ENCODE results near the gene IRF2BP2. TPM values are rescaled to one million over a fixed set of nuclear protein-coding genes. Genes with fewer than 3 reads are reported as not detected.

Gene IRF2BP2
- total and polyA plus RNA-seq, 2 of the 13 experiments (the other 11 are each of a cell fraction or from before 2014, with no cell fraction given), result 140 to 147 TPM

DNA sequence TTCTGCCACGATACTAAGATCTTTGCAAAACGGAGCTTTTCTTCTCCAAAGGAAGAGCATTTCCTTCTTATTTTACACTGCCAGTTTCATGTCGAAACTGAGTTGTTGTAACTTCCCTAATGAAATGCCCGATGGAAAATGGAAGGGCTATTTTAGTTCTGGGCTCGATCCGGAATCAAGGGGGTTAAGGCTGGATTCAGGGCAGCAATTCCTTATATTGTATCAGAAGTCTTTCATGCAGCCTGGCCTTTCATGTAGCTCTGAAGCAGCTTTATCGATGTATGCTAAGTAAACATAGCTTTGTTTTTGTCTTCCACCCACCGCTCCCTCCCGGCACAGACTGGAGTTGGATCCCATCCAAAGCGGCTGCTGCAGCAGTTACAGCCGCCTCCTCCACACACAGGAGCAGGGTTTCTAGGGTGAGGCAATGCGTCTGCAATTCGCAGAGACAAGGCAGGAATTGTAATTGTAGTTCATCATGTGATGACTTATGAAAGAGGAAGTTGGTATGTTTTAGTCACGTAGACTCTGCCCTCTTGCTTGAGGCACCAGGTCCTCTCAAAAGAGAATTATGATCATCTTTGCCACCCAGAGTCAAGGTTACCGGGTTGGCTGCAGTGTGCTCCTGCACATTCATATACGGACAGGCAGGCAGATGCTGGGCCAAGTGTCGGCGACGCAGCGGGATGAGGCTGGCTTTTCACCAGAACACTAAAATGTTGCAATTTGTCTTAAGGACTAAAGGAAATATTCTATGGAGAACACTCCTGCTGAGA is 2.6 kb upstream of the IRF2BP2 start:
- peaks cover 66% of the 10 kb centered on the region for H3K4me1 ChIP-seq (ENCODE audit: insufficient read depth, low read length)
- peak; percentile 100 for DNase-seq (ENCODE audit: low spot score)
- intact Hi-C loops (cut with micrococcal nuclease; ENCODE audit: unreplicated experiment), result loop anchor here (1.0 to 5.0 kb wide), 13 partner anchors 9 to 470 kb away; no protein-coding TSS in a partner anchor
- BruUV-seq (replicated peaks), result no TSS peak
- H4K20me1 ChIP-seq (ENCODE audit: insufficient read depth, low read length), result no peaks in the 10 kb centered on the region
- peak overlapping the region; percentile 42 to 71 (median 49); a peak in 5 of 6 replicates for H3K4me3 ChIP-seq (replicated peaks in 1 of 3; ENCODE audit: insufficient read depth in 1 of 3, low read depth in 2 of 3, low read length in 3 of 3)
- CTCF ChIA-PET (ENCODE audit: low intra/inter-chr PET ratio, low total read pairs), result no interaction called here
- peak overlapping the region; percentile 98 for H3K9ac ChIP-seq (ENCODE audit: insufficient read depth, low read depth, low read length)
- peak overlapping the region; percentile 99 for H3K4me2 ChIP-seq (ENCODE audit: low read depth, low read length)
- peak; percentile 94 for FAIRE-seq
- peak; percentile 59 for ATAC-seq
- no peaks in the 10 kb centered on the region; a peak in 1 of 5 replicates for H3K27me3 ChIP-seq (ENCODE audit: control insufficient read depth in 1 of 2, insufficient read depth in 2 of 2, low read length in 2 of 2)
- H3K27ac ChIP-seq (ENCODE audit: extremely low read length, insufficient read depth, low read length), result peak overlapping the region; percentile 99
- in situ Hi-C loops (cut with HindIII; ENCODE audit: extremely low pct_ligation_motif_present, low pct_unique_long_range_greater_than_20kb), result loop anchor here (5.0 kb wide), 4 partner anchors 105 to 460 kb away; no protein-coding TSS in a partner anchor
- H2AFZ ChIP-seq (ENCODE audit: low read length), result no peak overlapping the region
- H3K79me2 ChIP-seq (ENCODE audit: insufficient read depth, low read length), result peaks cover 14% of the 10 kb centered on the region
- H3K36me3 ChIP-seq (replicated peaks in 1 of 2; ENCODE audit: control insufficient read depth in 1 of 2, insufficient read depth in 2 of 2, low read length in 2 of 2), result peaks cover 0 to 1% of the 10 kb centered on the region in 2 experiments; a peak in 3 of 5 replicates
- no peaks in the 10 kb centered on the region for H3K9me3 ChIP-seq (ENCODE audit: low read length)
- 0% methylated on average over 20 of the region's 20 CpGs for WGBS (ENCODE audit: low lambda C conversion rate)
- POLR2A ChIA-PET, result interaction anchor here (0.6 to 9.7 kb wide), 60 partner anchors 8 to 473 kb away, joined by 3 to 1137 read pairs (median 11); no protein-coding TSS in a partner anchor
- TF ChIP-seq ZNF17 (CRISPR knock-in tag; IDR thresholded peaks at IDR 0.05) (no peak), ZSCAN25 (CRISPR knock-in tag; IDR thresholded peaks at IDR 0.05) (peak; percentile 72; the same call in 1 of the 2 replicates), KDM2A (CRISPR knock-in tag; IDR thresholded peaks at IDR 0.05; ENCODE audit: borderline replicate concordance, low read depth) (peak; percentile 90), PPARG (CRISPR knock-in tag; conservative IDR thresholded peaks at IDR 0.05) (peak; percentile 81), SATB2 (CRISPR knock-in tag; IDR thresholded peaks at IDR 0.05) (no peak), ATF7 (IDR thresholded peaks at IDR 0.05) (peak; percentile 78), ATF7 (CRISPR knock-in tag; IDR thresholded peaks at IDR 0.05) (peak; percentile 94), MIER3 (CRISPR knock-in tag; IDR thresholded peaks at IDR 0.05; ENCODE audit: borderline replicate concordance) (peak; percentile 99; the same call in 1 of the 2 replicates), NCOR1 (IDR thresholded peaks at IDR 0.05; ENCODE audit: borderline replicate concordance, low read length) (peak; percentile 99), MLXIP (CRISPR knock-in tag; IDR thresholded peaks at IDR 0.05; ENCODE audit: borderline replicate concordance) (no peak), MED1 (CRISPR knock-in tag; IDR thresholded peaks at IDR 0.05) (peak; percentile 100), FOXA3 (CRISPR knock-in tag; IDR thresholded peaks at IDR 0.05) (peak; percentile 99), SPEN (CRISPR knock-in tag; IDR thresholded peaks at IDR 0.05; ENCODE audit: low read depth) (peak; percentile 77), FOXK2 (IDR thresholded peaks at IDR 0.05) (peak; percentile 77; the same call in 1 of the 2 replicates), KAT7 (CRISPR knock-in tag; IDR thresholded peaks at IDR 0.05; ENCODE audit: borderline replicate concordance) (0 out of 2 replicates have a peak, but pooled peaks have one; percentile 28), STAG1 (CRISPR knock-in tag; IDR thresholded peaks at IDR 0.05) (peak; percentile 62)
- TF ChIP-seq, protein P1, sequence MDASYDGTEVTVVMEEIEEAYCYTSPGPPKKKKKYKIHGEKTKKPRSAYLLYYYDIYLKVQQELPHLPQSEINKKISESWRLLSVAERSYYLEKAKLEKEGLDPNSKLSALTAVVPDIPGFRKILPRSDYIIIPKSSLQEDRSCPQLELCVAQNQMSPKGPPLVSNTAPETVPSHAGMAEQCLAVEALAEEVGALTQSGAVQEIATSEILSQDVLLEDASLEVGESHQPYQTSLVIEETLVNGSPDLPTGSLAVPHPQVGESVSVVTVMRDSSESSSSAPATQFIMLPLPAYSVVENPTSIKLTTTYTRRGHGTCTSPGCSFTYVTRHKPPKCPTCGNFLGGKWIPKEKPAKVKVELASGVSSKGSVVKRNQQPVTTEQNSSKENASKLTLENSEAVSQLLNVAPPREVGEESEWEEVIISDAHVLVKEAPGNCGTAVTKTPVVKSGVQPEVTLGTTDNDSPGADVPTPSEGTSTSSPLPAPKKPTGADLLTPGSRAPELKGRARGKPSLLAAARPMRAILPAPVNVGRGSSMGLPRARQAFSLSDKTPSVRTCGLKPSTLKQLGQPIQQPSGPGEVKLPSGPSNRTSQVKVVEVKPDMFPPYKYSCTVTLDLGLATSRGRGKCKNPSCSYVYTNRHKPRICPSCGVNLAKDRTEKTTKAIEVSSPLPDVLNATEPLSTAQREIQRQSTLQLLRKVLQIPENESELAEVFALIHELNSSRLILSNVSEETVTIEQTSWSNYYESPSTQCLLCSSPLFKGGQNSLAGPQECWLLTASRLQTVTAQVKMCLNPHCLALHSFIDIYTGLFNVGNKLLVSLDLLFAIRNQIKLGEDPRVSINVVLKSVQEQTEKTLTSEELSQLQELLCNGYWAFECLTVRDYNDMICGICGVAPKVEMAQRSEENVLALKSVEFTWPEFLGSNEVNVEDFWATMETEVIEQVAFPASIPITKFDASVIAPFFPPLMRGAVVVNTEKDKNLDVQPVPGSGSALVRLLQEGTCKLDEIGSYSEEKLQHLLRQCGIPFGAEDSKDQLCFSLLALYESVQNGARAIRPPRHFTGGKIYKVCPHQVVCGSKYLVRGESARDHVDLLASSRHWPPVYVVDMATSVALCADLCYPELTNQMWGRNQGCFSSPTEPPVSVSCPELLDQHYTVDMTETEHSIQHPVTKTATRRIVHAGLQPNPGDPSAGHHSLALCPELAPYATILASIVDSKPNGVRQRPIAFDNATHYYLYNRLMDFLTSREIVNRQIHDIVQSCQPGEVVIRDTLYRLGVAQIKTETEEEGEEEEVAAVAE (CRISPR knock-in tag; IDR thresholded peaks at IDR 0.05; ENCODE audit: borderline replicate concordance), result peak; percentile 91

Measured in HepG2 (cell line).